H9 (cell line): ENCODE results near the gene KCNK10. TPM values are rescaled to one million over a fixed set of nuclear protein-coding genes. Genes with fewer than 3 reads are reported as not detected.

Source experiments
- DNase-seq: peaks from one replicate; pipeline ENCODE4 v3.0.0-alpha.2; 2017
- H2AFZ ChIP-seq: one replicate; pipeline ENCODE4 v1.6.1; 2013; ENCODE audit warnings: mild to moderate bottlenecking, low read length, control low read depth, moderate library complexity
- H2AK5ac ChIP-seq: 2 replicates; pipeline ENCODE4 v1.6.1; 2013; ENCODE audit warnings: low read length, control low read depth, mixed read lengths; ENCODE audit not compliant: insufficient read length
- H2BK120ac ChIP-seq: one replicate; pipeline ENCODE4 v1.6.1; 2013; ENCODE audit warnings: low read depth, mild to moderate bottlenecking, low read length, control low read depth, inconsistent platforms; ENCODE audit not compliant: poor library complexity, severe bottlenecking
- H2BK12ac ChIP-seq: 2 replicates; pipeline ENCODE4 v1.6.1; 2013; ENCODE audit warnings: low read length, control low read depth, mixed read lengths, low read depth; ENCODE audit not compliant: insufficient read length
- H2BK15ac ChIP-seq: 2 replicates; pipeline ENCODE4 v1.6.1; 2013; ENCODE audit warnings: low read depth, low read length, control low read depth
- H2BK20ac ChIP-seq: one replicate; pipeline ENCODE4 v1.6.1; 2013; ENCODE audit warnings: low read depth, mild to moderate bottlenecking, low read length, control low read depth, inconsistent platforms; ENCODE audit not compliant: poor library complexity, severe bottlenecking
- H2BK5ac ChIP-seq: 2 replicates; pipeline ENCODE4 v1.6.1; 2013; ENCODE audit warnings: low read length, control low read depth, mixed read lengths; ENCODE audit not compliant: insufficient read length
- H3K14ac ChIP-seq: 2 replicates; pipeline ENCODE4 v1.6.1; 2013; ENCODE audit warnings: low read length, control low read depth; ENCODE audit not compliant: insufficient read depth
- H3K18ac ChIP-seq: 2 replicates; pipeline ENCODE4 v1.6.1; 2013; ENCODE audit warnings: low read depth, mild to moderate bottlenecking, mixed read lengths, low read length, control low read depth; ENCODE audit not compliant: insufficient read length
- H3K23ac ChIP-seq: 2 replicates; pipeline ENCODE4 v1.6.1; 2013; ENCODE audit warnings: low read length, control low read depth, mixed read lengths, low read depth; ENCODE audit not compliant: insufficient read length
- H3K23me2 ChIP-seq: 2 replicates; pipeline ENCODE4 v1.6.1; 2013; ENCODE audit warnings: low read depth, mild to moderate bottlenecking, mixed read lengths, low read length, control low read depth; ENCODE audit not compliant: insufficient read length, poor library complexity, severe bottlenecking
- H3K27ac ChIP-seq: 2 replicates; pipeline ENCODE4 v1.5.1; 2013; ENCODE audit warnings: low read length, control low read depth, mixed read lengths, low read depth; ENCODE audit not compliant: insufficient read length
- H3K27me3 ChIP-seq: 2 replicates; pipeline ENCODE4 v1.6.1; 2013; ENCODE audit warnings: low read length, control low read depth, inconsistent platforms; ENCODE audit not compliant: insufficient read depth
- H3K4ac ChIP-seq: 2 replicates; pipeline ENCODE4 v1.6.1; 2013; ENCODE audit warnings: low read depth, mild to moderate bottlenecking, control low read depth, inconsistent platforms, low read length, moderate library complexity
- H3K4me1 ChIP-seq: 2 replicates; pipeline ENCODE4 v1.6.1; 2013; ENCODE audit warnings: low read length, control low read depth, inconsistent platforms; ENCODE audit not compliant: insufficient read depth
- H3K4me2 ChIP-seq: 2 replicates; pipeline ENCODE4 v1.6.1; 2013; ENCODE audit warnings: low read length, control low read depth, mixed read lengths; ENCODE audit not compliant: insufficient read length, insufficient read depth
- H3K56ac ChIP-seq: 2 replicates; pipeline ENCODE4 v1.6.1; 2013; ENCODE audit warnings: low read depth, mild to moderate bottlenecking, mixed read lengths, low read length, control low read depth; ENCODE audit not compliant: insufficient read length
- H3K79me1 ChIP-seq: 2 replicates; pipeline ENCODE4 v1.6.1; 2013; ENCODE audit warnings: low read depth, mild to moderate bottlenecking, moderate library complexity, low read length, control low read depth, inconsistent platforms; ENCODE audit not compliant: insufficient read depth, poor library complexity, severe bottlenecking
- H3K79me2 ChIP-seq: 2 replicates; pipeline ENCODE4 v1.6.1; 2013; ENCODE audit warnings: low read length, control low read depth, inconsistent platforms; ENCODE audit not compliant: insufficient read depth
- H3K9ac ChIP-seq: 2 replicates; pipeline ENCODE4 v1.6.1; 2013; ENCODE audit warnings: low read length, control low read depth, mixed read lengths; ENCODE audit not compliant: insufficient read length; ENCODE audit errors: extremely low read depth
- H3K9me3 ChIP-seq: one replicate; pipeline ENCODE4 v1.6.1; 2013; ENCODE audit warnings: low read depth, low read length, inconsistent platforms; ENCODE audit not compliant: control insufficient read depth
- H3T11ph ChIP-seq: one replicate; pipeline ENCODE4 v1.6.1; 2013; ENCODE audit warnings: mild to moderate bottlenecking, low read length, control low read depth, inconsistent platforms
- H4K20me1 ChIP-seq: one replicate; pipeline ENCODE4 v1.6.1; 2013; ENCODE audit not compliant: control insufficient read depth, insufficient read length, insufficient read depth
- H4K5ac ChIP-seq: 2 replicates; pipeline ENCODE4 v1.6.1; 2013; ENCODE audit warnings: low read depth, mild to moderate bottlenecking, mixed read lengths, low read length, control low read depth; ENCODE audit not compliant: insufficient read length
- H4K8ac ChIP-seq: replicated peaks from 2 replicates; pipeline ENCODE4 v1.6.1; 2013; ENCODE audit warnings: low read length, control low read depth, mixed read lengths, low read depth; ENCODE audit not compliant: insufficient read length
- H4K91ac ChIP-seq: 2 replicates; pipeline ENCODE4 v1.6.1; 2013; ENCODE audit warnings: low read depth, mild to moderate bottlenecking, moderate library complexity, mixed read lengths, low read length, control low read depth; ENCODE audit not compliant: insufficient read length
- H3K27ac Mint-ChIP-seq, 3 experiments: 2 replicates in 2 of 3; 3 replicates in 1 of 3; pipeline ENCODE4 v1.8.0; 2020 to 2021; ENCODE audit warnings: mixed read lengths in 3 of 3, mild to moderate bottlenecking in 1 of 3, moderate library complexity in 1 of 3
- H3K27me3 Mint-ChIP-seq: 2 replicates; pipeline ENCODE4 v1.8.0; 2021; ENCODE audit warnings: low read depth, mild to moderate bottlenecking, moderate library complexity, mixed read lengths
- H3K36me3 Mint-ChIP-seq, 3 experiments: 2 replicates in 2 of 3; 3 replicates in 1 of 3; pipeline ENCODE4 v1.8.0; 2020 to 2021; ENCODE audit warnings: low read depth in 3 of 3, mixed read lengths in 3 of 3; ENCODE audit not compliant: insufficient read depth in 1 of 3
- H3K4me1 Mint-ChIP-seq, 2 experiments: 2 replicates each; pipeline ENCODE4 v1.8.0; 2020; ENCODE audit warnings: mixed read lengths in 2 of 2
- H3K4me3 Mint-ChIP-seq, 2 experiments: 2 replicates in 1 of 2; 3 replicates in 1 of 2; pipeline ENCODE4 v1.8.0; 2020 to 2021; ENCODE audit warnings: mild to moderate bottlenecking in 2 of 2, mixed read lengths in 2 of 2, moderate library complexity in 1 of 2
- H3K9me3 Mint-ChIP-seq, 2 experiments: 2 replicates in 1 of 2; 3 replicates in 1 of 2; pipeline ENCODE4 v1.8.0; 2020; ENCODE audit warnings: mild to moderate bottlenecking in 2 of 2, mixed read lengths in 2 of 2, moderate library complexity in 1 of 2
- CTCF ChIP-seq: fragments of 200-600 bp; sonication (generic); conservative IDR thresholded peaks from 3 replicates; pipeline ENCODE4 v1.8.0; 2021; ENCODE audit warnings: antibody characterized with exemption, mild to moderate bottlenecking
- WGBS: extraction: QIAGEN DNeasy Blood & Tissue Kit; methylation state at CpG from one replicate; pipeline ENCODE4 v1.1.7; 2013; ENCODE audit warnings: missing lambda C conversion rate, low lambda C conversion rate, mixed read lengths; ENCODE audit not compliant: insufficient read length; ENCODE audit errors: extremely low coverage; 5-methylcytosine and 5-hydroxymethylcytosine counted together
- total RNA-seq: library from RNA; stranded (reverse); gene quantifications from 2 replicates; pipeline ENCODE4 v1.2.1, GENCODE V29; 2021

KCNK10 gene
- total RNA-seq, 1 experiment from 2014 or later, result 0.33 TPM

GRCh38 chr14:88142997-88143396 is 180.1 kb downstream of the KCNK10 start:
- no peak overlapping the region for H4K5ac ChIP-seq
- H3T11ph ChIP-seq, result no peak overlapping the region

More at GRCh38 chr14:88142997-88143396, 180.1 kb downstream of the KCNK10 start:
- H3K27me3 ChIP-seq, result no peaks in the 10 kb centered on the region
- Mint-ChIP-seq H3K4me1 (0 out of 4 replicates have a peak, but pooled peaks cover 0 to 2% of the 10 kb centered on the region in 2 experiments), H3K4me3 (no peak overlapping the region), H3K27me3 (peaks cover 2% of the 10 kb centered on the region; the same call in 1 of the 2 replicates), H3K27ac (no peak overlapping the region; a peak in 1 of 7 replicates), H3K9me3 (no peaks in the 10 kb centered on the region; a peak in 1 of 5 replicates), H3K36me3 (no peaks in the 10 kb centered on the region)
- no peak overlapping the region for H3K23ac ChIP-seq
- no peak overlapping the region for H2AK5ac ChIP-seq
- H4K20me1 ChIP-seq, result no peaks in the 10 kb centered on the region
- no peak overlapping the region for H3K4ac ChIP-seq
- H4K91ac ChIP-seq, result no peak overlapping the region
- H3K4me2 ChIP-seq, result no peak overlapping the region
- H3K23me2 ChIP-seq, result no peaks in the 10 kb centered on the region
- no peak overlapping the region for H2AFZ ChIP-seq
- WGBS, result no CpG with 5 or more reads among the region's 7 CpGs
- no peak overlapping the region for H2BK5ac ChIP-seq
- H2BK15ac ChIP-seq, result no peak overlapping the region
- H3K18ac ChIP-seq, result no peak overlapping the region
- no peaks in the 10 kb centered on the region for H3K4me1 ChIP-seq
- no peak overlapping the region for H2BK120ac ChIP-seq
- H3K14ac ChIP-seq, result no peak overlapping the region
- no peak overlapping the region for H2BK20ac ChIP-seq
- no peaks in the 10 kb centered on the region for H3K9me3 ChIP-seq
- no peak for TF ChIP-seq CTCF
- H2BK12ac ChIP-seq, result no peak overlapping the region
- no peak overlapping the region for H3K56ac ChIP-seq
- no peaks in the 10 kb centered on the region for H3K79me1 ChIP-seq
- no peak for DNase-seq
- no peak overlapping the region for H3K9ac ChIP-seq
- no peak overlapping the region for H3K27ac ChIP-seq
- no peak overlapping the region for H4K8ac ChIP-seq
- no peaks in the 10 kb centered on the region for H3K79me2 ChIP-seq
